ENCODE data around the gene UBE2I. TPM values are rescaled to one million over a fixed set of nuclear protein-coding genes. Genes with fewer than 3 reads are reported as not detected.

UBE2I gene
- total and polyA plus RNA-seq, 7 donors: 38.4 to 95.3 (median 54.5) TPM

DNA sequence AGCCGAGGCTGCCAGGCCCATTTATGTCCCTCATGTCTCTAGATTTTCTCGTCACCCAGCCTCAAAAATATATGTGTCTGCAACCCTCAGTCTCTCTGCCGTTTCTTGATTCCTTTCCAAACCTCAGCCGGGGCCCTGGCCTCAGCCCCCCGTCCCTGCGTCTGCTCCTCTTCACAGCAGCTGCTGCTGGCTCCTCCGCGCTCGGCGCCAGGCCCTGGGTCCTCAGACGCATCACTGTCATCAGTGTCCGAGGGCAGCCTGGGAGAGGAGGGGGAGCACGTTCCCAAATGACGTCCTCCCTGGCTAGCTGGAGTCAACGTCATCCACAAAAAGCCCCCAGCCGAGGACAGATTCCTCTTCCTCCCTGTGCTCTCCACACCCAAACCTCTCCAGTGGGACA is 39.9 kb downstream of the UBE2I start:
- no peak for DNase-seq
- intact Hi-C loops (cut with DNase I): no loop called here
- no peak for TF ChIP-seq CTCF (IDR thresholded peaks at IDR 0.05)
- TF ChIP-seq POLR2A (IDR thresholded peaks at IDR 0.05): no peak
- TF ChIP-seq EP300 (IDR thresholded peaks at IDR 0.05): no peak

GRCh38 chr16:1349951-1350350 is 40.5 kb downstream of the UBE2I start:
- no peak overlapping the region for H3K4me3 ChIP-seq
- H3K36me3 ChIP-seq: peaks cover 5 to 26% (median 13%) of the 10 kb centered on the region in 4 donors
- intact Hi-C loops (cut with DNase I): loop anchor here (5.0 kb wide), 1 partner anchor 38 kb away; no protein-coding TSS in a partner anchor
- peaks cover 0 to 39% (median 26%) of the 10 kb centered on the region in 4 donors for H3K4me1 ChIP-seq
- H3K9me3 ChIP-seq: no peaks in the 10 kb centered on the region
- WGBS, 2 donors: 96 to 97% methylated on average over 17 of the region's 17 CpGs
- no peak for DNase-seq
- H3K27me3 ChIP-seq: no peaks in the 10 kb centered on the region
- H3K27ac ChIP-seq: no peak overlapping the region
- TF ChIP-seq CTCF (IDR thresholded peaks at IDR 0.05): no peak
- no peak for TF ChIP-seq POLR2A (IDR thresholded peaks at IDR 0.05)
- TF ChIP-seq POLR2AphosphoS5 (IDR thresholded peaks at IDR 0.05): no peak
- no peak for TF ChIP-seq EP300 (IDR thresholded peaks at IDR 0.05)

More for the DNA sequence above, 39.9 kb downstream of the UBE2I start:
- Histone ChIP-seq H3K4me3 (no peak overlapping the region), H3K9me3 (no peaks in the 10 kb centered on the region), H3K36me3 (peaks cover 5 to 26% (median 13%) of the 10 kb centered on the region in 4 donors), H3K27ac (no peak overlapping the region), H3K4me1 (peaks cover 0 to 39% (median 26%) of the 10 kb centered on the region in 4 donors), H3K27me3 (no peaks in the 10 kb centered on the region)
- WGBS, 2 donors: 90 to 91% methylated on average over 16 of the region's 16 CpGs

DNA sequence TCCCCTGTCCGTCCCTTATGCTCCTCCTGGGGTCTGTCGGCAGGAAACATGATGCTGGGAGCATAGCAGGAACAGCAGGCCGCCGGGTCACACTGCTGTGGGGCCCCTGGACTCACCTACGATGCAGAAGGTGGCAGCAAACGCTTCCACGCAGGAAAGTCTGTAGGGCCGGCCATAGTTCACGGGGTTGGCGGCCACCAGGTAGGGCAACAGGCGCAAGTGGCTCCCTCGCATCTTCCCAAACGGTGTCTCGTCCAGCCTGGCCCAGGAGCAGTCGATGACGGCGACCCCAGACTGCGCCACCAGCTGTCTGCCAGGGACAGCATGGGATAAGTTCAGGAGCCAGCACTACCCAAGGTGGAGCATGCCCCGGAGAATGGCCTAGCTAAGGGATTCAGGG is 41.3 kb downstream of the UBE2I start:
- TF ChIP-seq EP300 (IDR thresholded peaks at IDR 0.05): no peak
- TF ChIP-seq POLR2AphosphoS5 (IDR thresholded peaks at IDR 0.05): no peak
- no peak for TF ChIP-seq CTCF (IDR thresholded peaks at IDR 0.05)
- no peak for TF ChIP-seq POLR2A (IDR thresholded peaks at IDR 0.05)
- intact Hi-C loops (cut with DNase I): loop anchor here (5.0 kb wide), 1 partner anchor 38 kb away; no protein-coding TSS in a partner anchor
- peaks cover 5 to 26% (median 13%) of the 10 kb centered on the region in 4 donors for H3K36me3 ChIP-seq
- H3K27me3 ChIP-seq: no peaks in the 10 kb centered on the region
- H3K9me3 ChIP-seq: no peaks in the 10 kb centered on the region
- no peak for DNase-seq
- peak overlapping the region; percentile 84 to 98 (median 92) for H3K4me3 ChIP-seq
- peak overlapping the region in 1 of 4 donors; percentile 80 for H3K27ac ChIP-seq
- 78 to 84% methylated on average over 19 of the region's 19 CpGs for WGBS, 2 donors
- peaks cover 0 to 39% (median 26%) of the 10 kb centered on the region in 4 donors for H3K4me1 ChIP-seq

- H3K4me1 ChIP-seq: peaks cover 0 to 39% (median 26%) of the 10 kb centered on the region in 4 donors
- H3K9me3 ChIP-seq: no peaks in the 10 kb centered on the region
- TF ChIP-seq POLR2AphosphoS5 (IDR thresholded peaks at IDR 0.05) (no peak), CTCF (IDR thresholded peaks at IDR 0.05) (no peak), EP300 (IDR thresholded peaks at IDR 0.05) (no peak), POLR2A (IDR thresholded peaks at IDR 0.05) (no peak)
Observed at GRCh38 chr16:1351215-1351581, 41.8 kb downstream of the UBE2I start.

More at GRCh38 chr16:1351215-1351581, 41.8 kb downstream of the UBE2I start:
- peaks cover 5 to 26% (median 13%) of the 10 kb centered on the region in 4 donors for H3K36me3 ChIP-seq
- H3K4me3 ChIP-seq: peak overlapping the region; percentile 84 to 98 (median 92)
- WGBS, 2 donors: 0 to 1% methylated on average over 35 of the region's 35 CpGs
- H3K27ac ChIP-seq: peak overlapping the region; percentile 72 to 80 (median 76)
- DNase-seq: no peak
- intact Hi-C loops (cut with DNase I): loop anchor here (5.0 kb wide), 1 partner anchor 39 kb away; no protein-coding TSS in a partner anchor
- H3K27me3 ChIP-seq: no peaks in the 10 kb centered on the region
